Left ventricle myocardium superior (tissue), 1 donor: ENCODE results near the gene ANKRD11. TPM values are rescaled to one million over a fixed set of nuclear protein-coding genes. Genes with fewer than 3 reads are reported as not detected.
A peak's percentile ranks its signal among the peaks of the same experiment; 100 is the strongest.
"Not testable (repeated sequence)": the region's sequence is repeated elsewhere in the genome, so short reads cannot be mapped to it uniquely, and the experiment has no call there.

Experiments used
- ATAC-seq: fragments of 200-7000 bp; cut with Tn5 transposase; one replicate; pipeline ENCODE4 v1.9.1; 2020; ENCODE audit warnings: mild to moderate bottlenecking, moderate library complexity
- DNase-seq: peaks from one replicate; pipeline ENCODE4 v3.0.0-alpha.2; 2020
- intact Hi-C: fragments of 100-400 bp; cut with micrococcal nuclease; formaldehyde crosslinking; loops from one replicate; pipeline ENCODE4 v1.11.0; 2022
- total RNA-seq: library from RNA; stranded (reverse); fragmentation: NEBNext Ultra II Directional; extraction: Animal tissue kit (Norgen Biotek cat#: 25700); gene quantifications from one replicate; pipeline ENCODE4 v1.2.1, GENCODE V29; 2021
- donor health status: DM: no; HTN: yes; CAD: no; lungs with severe emphysema.

Gene ANKRD11
- total RNA-seq, 1 donor from 2014 or later: 75.2 TPM

DNA sequence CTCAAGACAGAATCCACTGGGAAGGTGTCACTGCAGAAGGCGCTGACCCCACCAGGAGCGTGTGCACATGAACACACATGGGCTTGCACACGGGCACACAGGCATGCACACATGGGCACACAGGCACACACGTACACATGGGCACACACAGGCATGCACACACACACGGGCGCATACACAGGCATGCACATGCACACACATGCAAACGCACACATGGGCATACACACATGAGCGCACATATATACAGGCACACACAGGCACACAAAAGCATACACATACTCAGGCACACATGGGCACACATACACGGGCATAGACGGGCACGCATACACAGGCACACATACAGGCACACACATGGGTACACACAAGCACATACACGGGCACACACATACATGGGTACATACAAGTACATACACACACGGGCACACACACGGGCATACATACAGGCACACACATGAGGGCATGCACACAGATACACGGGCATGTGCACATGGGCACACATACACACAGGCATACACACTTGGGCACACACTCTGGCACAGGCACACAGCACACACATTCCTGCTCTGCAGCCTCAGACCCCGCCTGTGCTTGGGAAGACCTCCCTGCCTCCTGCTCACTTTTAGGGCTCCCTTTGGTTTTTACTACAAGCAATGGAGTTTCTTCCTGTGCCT is 186.0 kb downstream of the ANKRD11 start:
- ATAC-seq (no peak), DNase-seq (no peak)

DNA sequence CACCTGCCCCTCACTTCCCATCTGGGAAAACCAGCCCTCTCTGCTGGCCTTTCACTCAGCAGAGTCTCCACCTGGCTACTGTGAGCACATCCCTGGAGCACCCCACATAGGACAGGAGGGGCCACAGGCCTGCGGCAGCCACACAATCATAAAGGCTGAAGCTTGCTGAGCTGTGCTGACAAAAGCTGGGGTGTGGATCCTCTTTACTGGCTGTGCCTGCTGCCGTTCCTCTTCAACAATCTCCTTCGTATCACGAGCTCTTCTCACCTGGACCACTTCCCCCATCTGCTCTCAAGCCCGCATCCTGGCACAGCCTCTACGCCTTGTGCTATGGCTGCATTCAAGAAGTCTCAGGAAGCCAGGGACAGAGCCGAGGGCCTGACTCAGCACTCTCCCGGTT is 186.7 kb downstream of the ANKRD11 start:
- no peak for DNase-seq
- intact Hi-C loops: no loop called here

More for the DNA sequence above, 186.0 kb downstream of the ANKRD11 start:
- intact Hi-C loops: no loop called here

DNA sequence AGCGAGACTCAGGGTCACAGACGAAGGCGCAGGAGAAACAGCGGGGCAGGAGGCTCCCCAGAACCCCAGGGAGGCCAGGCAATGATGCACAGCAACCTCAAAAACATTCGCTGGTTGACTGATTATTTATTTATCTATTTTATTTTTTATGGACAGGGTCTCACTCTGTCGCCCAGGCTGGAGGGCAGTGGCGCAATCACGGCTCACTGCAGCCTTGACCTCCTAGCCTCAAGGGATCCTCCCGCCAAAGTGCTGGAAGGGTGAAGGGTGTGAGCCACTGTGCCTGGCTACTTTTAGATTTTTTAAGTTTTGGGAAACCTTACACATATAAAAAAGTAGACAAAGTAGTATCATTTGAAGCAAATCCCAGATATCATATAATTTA is 189.4 kb downstream of the ANKRD11 start:
- ATAC-seq (no peak), DNase-seq (peak; percentile 47)
- intact Hi-C loops: no loop called here

More for the DNA sequence above, 186.7 kb downstream of the ANKRD11 start:
- no peak for ATAC-seq

DNA sequence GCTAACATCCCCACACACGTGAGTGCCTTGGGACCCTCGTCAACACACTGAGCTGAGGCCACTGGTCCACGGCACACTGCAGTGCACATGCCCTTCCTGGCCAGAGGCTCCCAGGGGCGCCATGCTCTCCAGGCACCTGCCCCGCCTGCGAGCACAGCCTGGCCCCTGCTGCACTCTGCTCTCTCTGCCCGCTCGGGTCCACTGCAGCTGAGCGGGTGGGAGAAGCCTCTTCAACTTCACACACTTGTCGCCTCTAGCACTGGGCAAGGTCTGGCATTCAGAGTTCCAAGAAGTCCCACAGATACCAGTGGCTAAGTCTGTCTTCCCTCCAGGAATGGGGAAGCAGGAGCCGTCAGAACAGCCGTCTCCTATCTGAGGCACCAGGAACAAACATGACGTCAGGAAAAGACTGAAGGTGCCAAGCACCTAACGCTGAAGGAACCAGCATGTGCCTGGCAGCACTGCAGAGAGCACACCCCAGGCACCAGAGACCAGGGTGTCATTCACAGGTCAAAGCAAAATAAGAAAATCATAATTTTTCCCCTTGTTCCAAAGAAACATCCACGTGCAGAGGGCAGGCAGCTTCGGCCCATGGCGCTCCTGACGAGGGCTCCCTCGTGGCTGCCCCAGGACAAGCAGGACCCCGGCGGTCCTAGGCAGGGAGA is 189.9 kb downstream of the ANKRD11 start:
- DNase-seq: peak; percentile 73
- intact Hi-C loops: no loop called here
- peak; percentile 84 for ATAC-seq

DNA sequence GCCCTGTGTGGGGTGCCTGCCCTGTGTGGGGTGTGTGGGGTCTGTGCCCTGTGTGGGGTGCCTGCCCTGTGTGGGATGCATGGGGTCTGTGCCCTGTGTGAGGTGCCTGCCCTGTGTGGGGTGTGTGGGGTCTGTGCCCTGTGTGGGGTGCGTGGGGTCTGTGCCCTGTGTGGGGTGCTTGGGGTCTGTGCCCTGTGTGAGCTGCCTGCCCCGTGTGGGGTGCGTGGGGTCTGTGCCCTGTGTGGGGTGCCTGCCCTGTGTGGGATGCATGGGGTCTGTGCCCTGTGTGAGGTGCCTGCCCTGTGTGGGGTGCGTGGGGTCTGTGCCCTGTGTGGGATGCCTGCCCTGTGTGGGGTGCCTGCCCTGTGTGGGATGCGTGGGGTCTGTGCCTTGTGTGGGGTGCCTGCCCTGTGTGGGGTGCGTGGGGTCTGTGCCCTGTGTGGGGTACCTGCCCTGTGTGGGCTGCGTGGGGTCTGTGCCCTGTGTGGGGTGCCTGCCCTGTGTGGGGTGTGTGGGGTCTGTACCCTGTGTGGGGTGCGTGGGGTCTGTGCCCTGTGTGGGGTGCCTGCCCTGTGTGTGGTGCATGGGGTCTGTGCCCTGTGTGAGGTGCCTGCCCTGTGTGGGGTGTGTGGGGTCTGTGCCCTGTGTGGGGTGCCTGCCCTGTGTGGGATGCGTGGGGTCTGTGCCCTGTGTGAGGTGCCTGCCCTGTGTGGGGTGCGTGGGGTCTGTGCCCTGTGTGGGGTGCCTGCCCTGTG is 190.8 kb downstream of the ANKRD11 start:
- peak; percentile 10 for DNase-seq
- ATAC-seq, intact Hi-C loops: not testable (repeated sequence)

DNA sequence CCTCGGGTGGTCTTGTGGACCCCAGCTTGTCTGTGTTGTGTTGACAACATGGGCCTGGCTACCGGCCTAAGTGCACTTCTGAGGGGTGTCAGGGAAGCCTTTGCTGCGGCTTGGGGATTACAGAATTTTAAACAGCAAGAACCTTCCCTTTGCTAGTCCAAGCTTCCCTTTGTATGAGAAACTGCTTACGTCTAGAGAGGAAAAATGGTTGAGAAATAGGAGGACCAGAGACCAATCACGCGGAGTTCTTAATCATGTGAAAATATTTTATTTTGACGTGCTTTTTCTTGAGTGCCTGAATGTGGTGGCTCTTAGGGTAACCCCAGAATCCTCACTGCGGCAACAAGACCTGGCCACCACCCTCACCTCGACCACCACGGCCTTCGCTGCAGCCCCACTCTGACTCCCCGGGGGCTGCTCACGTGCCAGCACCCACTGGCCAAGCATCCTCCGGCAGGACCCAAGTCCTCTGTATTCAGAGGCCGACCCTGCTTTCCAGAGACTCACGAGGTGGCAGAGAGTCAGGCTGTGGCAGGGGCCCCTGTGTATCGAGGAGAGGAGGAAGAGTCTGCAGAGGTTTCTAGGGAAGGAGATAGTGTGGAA is 191.6 kb downstream of the ANKRD11 start:
- DNase-seq (peak; percentile 21), ATAC-seq (no peak)
- intact Hi-C loops: no loop called here

DNA sequence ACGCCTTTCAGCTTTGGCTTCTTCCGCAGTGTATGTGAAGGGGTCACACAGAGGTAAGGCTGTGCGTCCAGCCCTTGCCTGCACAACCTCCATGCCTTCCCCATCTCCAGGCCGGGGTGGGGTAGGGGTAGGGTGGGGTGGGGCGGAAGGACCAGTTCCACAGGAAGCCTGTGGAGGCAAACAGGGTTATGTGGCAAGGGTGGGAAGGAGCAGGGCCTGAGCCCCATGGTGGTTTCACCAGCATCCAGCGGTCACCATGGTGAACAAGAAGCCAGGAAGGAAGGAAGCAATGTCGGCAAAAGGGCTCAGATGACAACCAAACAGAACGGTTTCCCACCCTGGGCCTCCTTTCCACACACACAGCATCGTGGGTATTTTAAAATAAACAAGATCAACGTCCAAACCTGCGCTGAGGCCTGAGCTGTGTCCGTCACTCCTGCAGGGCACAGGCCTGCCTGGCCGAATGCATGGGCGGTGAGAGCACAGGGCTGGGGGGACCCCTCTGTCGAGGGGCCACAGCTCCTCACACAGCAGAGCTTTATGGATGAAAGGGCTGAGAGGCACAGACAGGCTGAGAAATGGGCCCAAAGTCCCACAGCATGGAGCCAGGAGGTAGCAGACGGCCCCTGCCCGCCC is 192.3 kb downstream of the ANKRD11 start:
- intact Hi-C loops: no loop called here
- ATAC-seq (no peak), DNase-seq (peak; percentile 14)

DNA sequence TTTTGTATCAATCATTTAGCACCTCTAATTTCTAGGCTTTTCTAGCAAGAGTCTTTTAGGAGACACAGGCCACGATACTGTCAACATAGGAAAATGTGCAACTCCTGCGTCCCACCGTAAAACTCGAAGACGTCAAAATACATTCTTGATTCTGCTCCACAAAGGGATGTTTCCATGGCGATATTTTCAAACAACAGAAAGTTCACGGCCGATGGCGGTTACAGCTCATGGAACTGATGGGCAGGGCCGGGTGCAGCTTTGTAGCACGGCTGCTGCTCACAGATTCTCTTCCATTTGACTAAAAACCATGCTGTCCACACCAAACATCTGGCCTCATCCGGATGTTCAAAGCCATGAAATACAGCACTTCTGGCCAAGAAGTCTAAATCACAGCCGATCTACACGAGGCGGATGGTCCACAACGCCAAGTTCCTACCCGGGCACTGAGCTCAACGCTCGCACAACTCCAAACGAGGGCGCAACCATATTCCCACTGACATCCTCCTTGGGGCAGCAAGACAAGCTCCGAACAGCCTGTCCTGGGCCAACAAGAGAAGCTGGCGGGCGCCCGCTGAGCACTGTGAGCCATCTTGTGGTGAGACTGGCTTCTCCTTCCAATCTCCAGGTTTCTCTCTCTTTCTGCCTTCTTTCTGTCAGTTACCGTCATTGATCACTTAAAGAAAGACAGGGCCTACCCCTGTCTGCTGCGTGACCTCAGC is 193.0 kb downstream of the ANKRD11 start:
- DNase-seq: peak; percentile 17
- no peak for ATAC-seq
- intact Hi-C loops: no loop called here

DNA sequence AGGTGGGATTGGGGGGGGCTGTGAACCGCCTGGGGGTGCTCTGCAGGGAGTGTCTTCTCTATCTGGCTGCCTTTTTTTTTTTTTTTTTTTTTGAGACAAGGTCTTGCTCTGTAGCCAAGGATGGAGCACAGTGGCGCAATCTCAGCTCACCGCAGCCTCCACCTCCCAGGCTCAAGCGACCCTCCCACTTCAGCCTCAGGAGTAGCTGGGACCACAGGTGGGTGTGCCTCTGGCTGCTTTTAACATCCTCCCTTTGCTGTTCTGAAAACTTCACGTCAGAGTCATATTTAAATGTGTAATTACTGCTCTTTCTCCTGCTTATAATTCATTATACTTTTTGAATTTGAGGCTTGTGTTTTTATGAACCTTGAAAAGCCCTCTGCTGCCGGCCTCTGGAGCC is 194.4 kb downstream of the ANKRD11 start:
- no peak for ATAC-seq
- peak; percentile 24 for DNase-seq
- intact Hi-C loops: no loop called here

DNA sequence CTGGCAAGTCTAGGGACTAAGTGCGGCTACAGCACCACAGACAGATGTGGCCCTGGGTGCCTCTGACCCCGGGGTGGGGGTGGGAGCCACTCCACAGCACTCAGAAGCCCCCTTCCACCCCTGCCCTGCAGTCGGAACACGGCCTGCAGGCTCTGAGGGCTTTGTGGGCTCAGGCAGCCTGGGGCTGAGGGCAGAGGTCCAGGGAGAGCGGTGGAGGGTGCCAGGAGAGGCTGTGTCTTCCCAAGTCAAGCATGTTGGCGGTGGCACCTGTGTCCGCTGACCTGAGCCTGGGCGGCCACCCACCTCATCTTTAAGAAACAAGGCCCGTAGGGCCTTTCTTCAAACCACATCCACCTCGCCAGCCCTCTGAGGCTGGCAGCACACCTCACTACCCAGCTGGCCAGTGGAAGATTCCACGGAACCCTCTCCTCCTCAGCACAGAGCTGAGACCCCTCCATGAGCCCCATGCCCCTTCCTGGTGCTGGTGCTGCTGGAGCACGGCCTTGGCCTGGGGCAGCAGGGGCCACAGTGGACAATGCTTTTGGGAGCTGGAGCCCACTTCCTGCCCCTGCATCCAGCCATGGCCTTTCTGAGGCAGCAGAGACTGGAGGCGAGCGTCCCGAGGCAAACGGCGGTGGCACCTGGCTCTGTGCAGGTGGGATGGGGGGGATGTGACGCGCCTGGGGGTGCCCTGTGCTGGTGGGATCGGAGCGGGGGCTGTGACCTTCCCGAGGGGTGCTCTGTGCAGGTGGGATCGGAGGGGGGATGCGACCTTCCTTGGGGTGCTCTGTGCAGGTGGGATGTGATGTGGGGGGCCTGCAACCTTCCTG is 195.1 kb downstream of the ANKRD11 start:
- ATAC-seq: no peak
- intact Hi-C loops: no loop called here
- DNase-seq: peak; percentile 29

DNA sequence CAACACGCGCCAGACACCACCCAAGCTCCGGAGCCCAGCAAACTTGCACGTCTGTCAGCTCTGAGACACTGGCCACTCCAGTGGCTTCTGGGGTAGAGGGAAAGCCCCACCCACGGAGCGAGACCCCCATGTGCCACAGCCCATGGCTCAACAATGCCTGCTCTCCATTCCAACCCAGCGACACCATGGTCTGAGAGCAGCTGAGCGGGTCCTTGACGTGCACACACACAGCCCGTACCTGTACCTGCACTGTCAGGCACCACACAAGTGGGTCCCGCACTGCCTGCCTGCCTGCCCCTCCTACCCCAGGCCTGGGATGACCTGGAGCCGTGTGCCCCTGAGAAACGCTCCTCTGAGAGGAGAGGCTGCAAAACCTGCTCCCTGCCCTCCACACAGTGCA is 195.9 kb downstream of the ANKRD11 start:
- no peak for ATAC-seq
- intact Hi-C loops: no loop called here
- DNase-seq: peak; percentile 26

DNA sequence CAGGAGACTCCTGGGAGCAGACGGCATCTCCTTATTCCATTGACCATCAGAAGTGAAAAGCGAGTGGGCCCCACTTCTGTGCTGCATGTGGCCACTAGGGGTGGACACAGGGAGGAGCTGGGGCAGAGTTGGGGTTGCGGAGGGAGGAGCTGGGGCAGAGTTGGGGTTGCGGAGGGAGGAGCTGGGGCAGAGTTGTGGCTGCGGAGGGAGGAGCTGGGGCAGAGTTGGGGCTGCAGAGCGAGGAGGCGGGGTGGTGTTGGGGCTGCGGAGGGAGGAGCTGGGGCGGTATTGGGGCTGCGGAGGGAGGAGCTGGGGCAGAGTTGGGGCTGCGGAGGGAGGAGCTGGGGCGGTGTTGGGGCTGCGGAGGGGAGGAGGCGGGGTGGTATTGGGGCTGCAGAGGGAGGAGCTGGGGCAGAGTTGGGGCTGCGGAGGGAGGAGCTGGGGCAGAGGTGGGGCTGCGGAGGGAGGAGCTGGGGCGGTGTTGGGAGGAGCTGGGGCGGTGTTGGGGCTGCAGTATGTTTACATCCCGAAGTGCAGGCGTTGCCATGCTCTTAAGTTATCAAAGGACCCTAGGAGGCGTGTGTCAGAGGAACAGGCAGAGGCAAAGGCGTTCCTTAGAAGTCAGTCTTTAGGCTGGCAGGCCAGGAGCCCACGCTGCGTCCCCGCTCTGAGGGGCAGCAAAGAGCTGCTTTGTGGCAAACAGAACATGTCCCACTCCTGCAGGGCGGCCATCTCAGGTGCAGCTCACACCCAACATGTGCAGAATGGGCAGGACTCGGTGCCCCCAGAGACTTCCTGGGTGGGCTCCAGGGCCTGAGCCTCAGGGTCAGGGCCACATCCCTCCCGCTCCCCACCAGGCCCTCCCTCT is 196.9 kb downstream of the ANKRD11 start:
- intact Hi-C loops: no loop called here
- DNase-seq (peak; percentile 23), ATAC-seq (no peak)

DNA sequence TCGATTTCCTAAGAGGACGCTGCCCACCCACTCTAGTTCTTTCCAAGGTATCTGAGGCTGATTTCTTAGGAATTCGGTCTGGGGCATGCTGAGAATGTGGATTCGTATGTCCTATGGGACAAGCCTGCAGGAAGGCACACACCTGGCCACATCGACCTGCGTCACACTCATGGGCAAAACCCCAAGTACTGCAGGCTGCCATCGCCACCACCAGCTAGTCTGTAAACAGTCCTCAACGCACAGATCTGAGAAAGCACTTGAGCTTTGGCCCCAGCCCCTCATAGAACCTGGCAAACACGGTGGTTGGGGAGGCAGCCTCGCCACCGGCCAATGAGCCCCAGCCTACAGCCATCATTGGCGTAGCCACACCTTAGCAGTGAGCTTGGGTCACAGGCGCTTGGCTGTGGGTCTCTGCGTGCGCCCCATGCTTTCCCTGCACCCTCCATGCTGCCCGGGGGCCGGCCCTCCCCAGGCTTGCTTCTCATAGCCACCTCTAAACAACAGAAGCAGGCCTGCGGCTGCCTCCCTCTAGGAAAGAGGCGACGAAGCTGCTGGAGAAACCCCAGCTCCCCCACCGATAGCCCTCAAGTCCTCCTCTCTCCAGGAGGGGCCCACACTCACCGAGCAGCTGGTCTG is 197.8 kb downstream of the ANKRD11 start:
- peak; percentile 24 for DNase-seq

DNA sequence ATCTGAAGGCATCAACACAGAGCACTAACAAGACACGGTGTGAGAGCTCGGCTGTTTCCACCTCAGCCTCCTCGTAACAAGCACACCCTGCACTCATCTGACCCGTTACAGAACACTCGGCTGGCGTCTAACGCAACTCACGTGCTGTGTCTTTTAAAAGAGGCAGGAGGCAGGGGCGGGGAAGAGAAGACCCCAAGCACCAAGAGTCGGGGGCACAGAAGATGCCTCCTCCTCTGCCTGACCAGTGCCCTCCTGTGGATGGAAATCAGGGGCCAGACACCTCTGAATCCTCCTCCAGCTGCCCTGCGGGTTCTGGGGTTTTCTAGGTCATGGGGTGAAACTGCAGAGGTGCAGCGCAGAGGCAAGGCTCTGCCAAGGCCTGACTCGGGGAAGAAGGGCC is 198.6 kb downstream of the ANKRD11 start:
- ATAC-seq: no peak
- peak; percentile 26 for DNase-seq

More for the DNA sequence above, 197.8 kb downstream of the ANKRD11 start:
- intact Hi-C loops: no loop called here
- ATAC-seq: no peak

DNA sequence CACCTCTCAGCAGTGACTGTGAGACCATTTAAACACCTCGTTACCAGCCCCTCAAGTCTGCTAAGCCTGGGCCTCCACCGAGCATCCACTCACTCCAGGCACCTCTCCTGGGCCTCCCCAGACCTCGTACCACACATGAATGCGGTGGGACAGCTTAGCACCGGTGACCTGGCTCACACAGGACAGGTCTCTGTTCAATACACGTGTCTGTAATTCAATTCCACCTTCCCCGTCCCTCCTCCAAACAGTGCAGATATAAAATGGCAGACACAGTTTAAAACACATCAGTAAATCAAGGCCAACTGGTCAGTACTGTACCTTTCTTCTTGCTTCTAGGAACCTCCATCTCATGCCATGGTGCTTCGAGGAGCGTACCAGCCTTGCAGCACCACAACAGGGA is 199.0 kb downstream of the ANKRD11 start:
- DNase-seq: no peak
- intact Hi-C loops: no loop called here
- no peak for ATAC-seq

More for the DNA sequence above, 198.6 kb downstream of the ANKRD11 start:
- intact Hi-C loops: no loop called here

DNA sequence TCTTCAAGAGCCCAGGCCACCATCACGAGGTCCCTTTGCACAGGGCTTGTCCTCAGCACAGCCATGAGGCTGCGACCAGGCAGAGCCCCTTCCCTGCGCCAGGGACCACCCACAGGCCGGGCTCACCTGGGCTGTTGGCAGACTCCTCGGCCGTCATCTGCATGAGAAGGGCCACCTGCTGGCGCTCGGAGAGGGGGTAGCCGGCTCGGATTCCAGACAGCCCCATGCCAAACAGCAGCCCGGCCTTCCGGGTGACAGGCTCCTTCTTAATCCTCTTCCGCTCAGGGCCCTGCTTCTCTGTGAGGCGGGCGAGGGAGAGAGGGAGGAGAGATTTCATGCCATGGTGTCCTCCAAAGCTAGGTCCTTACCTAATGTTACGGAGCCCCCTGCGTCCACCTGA is 199.5 kb downstream of the ANKRD11 start:
- intact Hi-C loops: no loop called here
- ATAC-seq: no peak
- DNase-seq: peak; percentile 22

DNA sequence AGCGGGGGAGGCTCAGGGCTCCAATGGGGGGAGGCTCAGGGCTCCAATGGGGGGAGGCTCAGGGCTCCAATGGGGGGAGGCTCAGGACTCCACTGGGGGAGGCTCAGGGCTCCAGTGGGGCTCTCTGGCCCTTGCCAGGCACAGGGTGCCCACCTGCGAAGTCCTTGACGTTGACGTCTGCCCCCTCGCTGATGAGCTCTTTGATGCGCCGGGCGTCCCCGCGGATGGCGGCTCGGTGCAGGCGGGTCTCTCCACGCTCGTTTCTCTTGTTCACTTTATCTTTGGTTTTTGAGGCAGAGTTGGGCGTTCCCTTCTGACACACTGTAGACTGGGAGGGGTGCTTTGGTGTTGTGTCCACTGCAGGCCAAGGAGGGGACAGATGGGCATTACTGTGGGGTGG is 199.9 kb downstream of the ANKRD11 start:
- intact Hi-C loops: no loop called here
- peak; percentile 22 for DNase-seq
- no peak for ATAC-seq
